K562 (cell line): ENCODE measurements around the gene ZKSCAN5. TPM values are rescaled to one million over a fixed set of nuclear protein-coding genes. Genes with fewer than 3 reads are reported as not detected.

ENCODE experiments used
- MLX ChIP-seq, 2 experiments: fragments of 450-650 bp in 1 of 2; sonication (generic) in 1 of 2; formaldehyde crosslinking; conservative IDR thresholded peaks; 2 replicates each; pipeline versions ENCODE4 v1.4.0 to v1.8.1; 2020 to 2022; ENCODE audit warnings: mild to moderate bottlenecking in 1 of 2, missing genetic modification reagents in 1 of 2
- RERE ChIP-seq: sonication (generic); formaldehyde crosslinking; IDR thresholded peaks from 2 replicates; pipeline ENCODE4 v1.8.0; 2023; ENCODE audit warnings: missing genetic modification reagents, mild to moderate bottlenecking, borderline replicate concordance
- TFAM ChIP-seq: fragments of 250-450 bp; sonication (Bioruptor Pico); conservative IDR thresholded peaks from 2 replicates; pipeline ENCODE4 v1.5.0; 2021; ENCODE audit warnings: mild to moderate bottlenecking, moderate library complexity
- TRIM28 ChIP-seq: fragments of 450-650 bp; IDR thresholded peaks from 2 replicates; pipeline ENCODE4 v1.6.1; 2017
- YY1 ChIP-seq, 3 experiments: IDR thresholded peaks; 2 replicates each; pipeline ENCODE4 v1.6.1; 2011; ENCODE audit warnings: low read length in 2 of 3, mild to moderate bottlenecking in 2 of 3, moderate library complexity in 2 of 3, borderline replicate concordance in 1 of 3, control low read depth in 1 of 3, low read depth in 1 of 3; ENCODE audit not compliant: insufficient read depth in 3 of 3, insufficient replicate concordance in 2 of 3, control insufficient read depth in 1 of 3, insufficient read length in 1 of 3; ENCODE audit errors: extremely low read depth in 1 of 3
- ZNF408 ChIP-seq: fragments of 250-450 bp; sonication (Bioruptor Pico); IDR thresholded peaks from 2 replicates; pipeline ENCODE4 v1.4.0; 2020; ENCODE audit warnings: low read depth, mild to moderate bottlenecking, moderate library complexity
- ZNF592 ChIP-seq: fragments of 450-650 bp; IDR thresholded peaks from 2 replicates; pipeline ENCODE4 v1.6.1; 2017; ENCODE audit warnings: antibody characterized with exemption, mild to moderate bottlenecking
- polyA plus RNA-seq, 8 experiments: library from polyadenylated mRNA; depleted of rRNA in 4 of 8; stranded (reverse) in 5 of 8; unstranded in 3 of 8; fragments of >200 nt; fragmentation: Nextera tagmentation in 2 of 8; fragmentation: Illumina TruSeq in 1 of 8; extraction: Ambion mirVana in 2 of 8; extraction: Trizol in 1 of 8; gene quantifications; 2 replicates each; pipeline versions ENCODE4 v1.2.1 to v1.2.3, GENCODE V29; 2011 to 2014; ENCODE audit warnings: inconsistent platforms in 1 of 8, missing spikeins in 1 of 8
- total RNA-seq, 7 experiments: library from RNA; depleted of rRNA in 6 of 7; stranded (reverse); fragments of >200 nt in 6 of 7; fragmentation: Illumina TruSeq in 2 of 7; extraction: Trizol in 2 of 7; gene quantifications; 2 replicates each; pipeline versions ENCODE4 v1.2.1 to v1.2.3, GENCODE V29; 2011 to 2021; ENCODE audit warnings: low replicate concordance in 1 of 7
- TF ChIP-seq, protein P1 (sequence below): fragments of 250-450 bp; sonication (Bioruptor Pico); IDR thresholded peaks from 2 replicates; pipeline ENCODE4 v1.4.0; 2020; ENCODE audit warnings: borderline replicate concordance
- TF ChIP-seq, protein P2 (sequence below): fragments of 250-450 bp; sonication (Bioruptor Pico); IDR thresholded peaks from 2 replicates; pipeline ENCODE4 v1.4.0; 2020; ENCODE audit warnings: mild to moderate bottlenecking, moderate library complexity, borderline replicate concordance

ZKSCAN5 gene
- total and polyA plus RNA-seq, 9 of the 15 experiments (the other 6 are each of a cell fraction or from before 2014, with no cell fraction given) = 4.2 to 19.0 (median 15.0) TPM

GRCh38 chr7:99540542-99540941 lies 36.1 kb downstream of the ZKSCAN5 start (continued):
- TF ChIP-seq, protein P1, sequence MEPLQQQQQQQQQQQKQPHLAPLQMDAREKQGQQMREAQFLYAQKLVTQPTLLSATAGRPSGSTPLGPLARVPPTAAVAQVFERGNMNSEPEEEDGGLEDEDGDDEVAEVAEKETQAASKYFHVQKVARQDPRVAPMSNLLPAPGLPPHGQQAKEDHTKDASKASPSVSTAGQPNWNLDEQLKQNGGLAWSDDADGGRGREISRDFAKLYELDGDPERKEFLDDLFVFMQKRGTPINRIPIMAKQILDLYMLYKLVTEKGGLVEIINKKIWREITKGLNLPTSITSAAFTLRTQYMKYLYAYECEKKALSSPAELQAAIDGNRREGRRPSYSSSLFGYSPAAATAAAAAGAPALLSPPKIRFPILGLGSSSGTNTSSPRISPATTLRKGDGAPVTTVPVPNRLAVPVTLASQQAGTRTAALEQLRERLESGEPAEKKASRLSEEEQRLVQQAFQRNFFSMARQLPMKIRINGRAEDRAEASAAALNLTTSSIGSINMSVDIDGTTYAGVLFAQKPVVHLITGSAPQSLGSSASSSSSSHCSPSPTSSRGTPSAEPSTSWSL (CRISPR knock-in tag) = no peak
- no peak for TF ChIP-seq TFAM (CRISPR knock-in tag)
- TF ChIP-seq, protein P2, sequence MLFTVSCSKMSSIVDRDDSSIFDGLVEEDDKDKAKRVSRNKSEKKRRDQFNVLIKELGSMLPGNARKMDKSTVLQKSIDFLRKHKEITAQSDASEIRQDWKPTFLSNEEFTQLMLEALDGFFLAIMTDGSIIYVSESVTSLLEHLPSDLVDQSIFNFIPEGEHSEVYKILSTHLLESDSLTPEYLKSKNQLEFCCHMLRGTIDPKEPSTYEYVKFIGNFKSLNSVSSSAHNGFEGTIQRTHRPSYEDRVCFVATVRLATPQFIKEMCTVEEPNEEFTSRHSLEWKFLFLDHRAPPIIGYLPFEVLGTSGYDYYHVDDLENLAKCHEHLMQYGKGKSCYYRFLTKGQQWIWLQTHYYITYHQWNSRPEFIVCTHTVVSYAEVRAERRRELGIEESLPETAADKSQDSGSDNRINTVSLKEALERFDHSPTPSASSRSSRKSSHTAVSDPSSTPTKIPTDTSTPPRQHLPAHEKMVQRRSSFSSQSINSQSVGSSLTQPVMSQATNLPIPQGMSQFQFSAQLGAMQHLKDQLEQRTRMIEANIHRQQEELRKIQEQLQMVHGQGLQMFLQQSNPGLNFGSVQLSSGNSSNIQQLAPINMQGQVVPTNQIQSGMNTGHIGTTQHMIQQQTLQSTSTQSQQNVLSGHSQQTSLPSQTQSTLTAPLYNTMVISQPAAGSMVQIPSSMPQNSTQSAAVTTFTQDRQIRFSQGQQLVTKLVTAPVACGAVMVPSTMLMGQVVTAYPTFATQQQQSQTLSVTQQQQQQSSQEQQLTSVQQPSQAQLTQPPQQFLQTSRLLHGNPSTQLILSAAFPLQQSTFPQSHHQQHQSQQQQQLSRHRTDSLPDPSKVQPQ (CRISPR knock-in tag) = no peak
- TF ChIP-seq MLX (CRISPR knock-in tag; conservative IDR thresholded peaks at IDR 0.05) = no peak
- TF ChIP-seq YY1 (IDR thresholded peaks at IDR 0.05; ENCODE audit: borderline replicate concordance in 1 of 3, control insufficient read depth in 1 of 3, extremely low read depth in 1 of 3, insufficient read depth in 3 of 3, insufficient read length in 1 of 3, insufficient replicate concordance in 2 of 3, low read depth in 1 of 3, low read length in 2 of 3) = no peak
- no peak for TF ChIP-seq RERE (CRISPR knock-in tag)
- TF ChIP-seq ZNF408 (CRISPR knock-in tag) = no peak
- no peak for TF ChIP-seq ZNF592
- TF ChIP-seq TRIM28 = peak; percentile 84
